ENCODE measurements around the gene ADAMTS20. TPM values are rescaled to one million over a fixed set of nuclear protein-coding genes. Genes with fewer than 3 reads are reported as not detected.
"Not testable (repeated sequence)": the region's sequence is repeated elsewhere in the genome, so short reads cannot be mapped to it uniquely, and the experiment has no call there.

ADAMTS20 gene
- total RNA-seq, 1 experiment from 2014 or later, result not detected

GRCh38 chr12:43378448-43378847, 173.6 kb downstream of the ADAMTS20 start:
- Mint-ChIP-seq H3K9me3 (ENCODE audit: unreplicated experiment) (peaks cover 18% of the 10 kb centered on the region), H3K36me3 (ENCODE audit: insufficient read depth, unreplicated experiment) (no peaks in the 10 kb centered on the region), H3K27me3 (ENCODE audit: insufficient read depth, unreplicated experiment) (no peaks in the 10 kb centered on the region), H3K27ac (ENCODE audit: low read depth, unreplicated experiment) (no peak overlapping the region), H3K4me3 (ENCODE audit: unreplicated experiment) (no peak overlapping the region), H3K4me1 (ENCODE audit: insufficient read depth, unreplicated experiment) (no peaks in the 10 kb centered on the region)
- intact Hi-C loops (cut with micrococcal nuclease), result no loop called here
- TF ChIP-seq CTCF (IDR thresholded peaks at IDR 0.05; ENCODE audit: unreplicated experiment), result no peak
- no peak for DNase-seq (ENCODE audit: unreplicated experiment)
- ChIA-PET POLR2A (no interaction called here), CTCF (no interaction called here)
- no TSS peak for BruUV-seq (replicated peaks)

GRCh38 chr12:43370263-43370662, 181.7 kb downstream of the ADAMTS20 start:
- intact Hi-C loops (cut with micrococcal nuclease), result no loop called here
- Mint-ChIP-seq H3K27me3 (ENCODE audit: insufficient read depth, unreplicated experiment) (no peaks in the 10 kb centered on the region), H3K4me1 (ENCODE audit: insufficient read depth, unreplicated experiment) (no peaks in the 10 kb centered on the region), H3K4me3 (ENCODE audit: unreplicated experiment) (no peak overlapping the region), H3K9me3 (ENCODE audit: unreplicated experiment) (no peaks in the 10 kb centered on the region), H3K27ac (ENCODE audit: low read depth, unreplicated experiment) (no peak overlapping the region), H3K36me3 (ENCODE audit: insufficient read depth, unreplicated experiment) (no peaks in the 10 kb centered on the region)
- no TSS peak for BruUV-seq (replicated peaks)
- ChIA-PET CTCF (interaction anchor here (0.6 to 1.1 kb wide), 2 partner anchors 31 to 33 kb away, joined by 3 read pairs; no protein-coding TSS in a partner anchor), POLR2A (interaction anchor here (0.6 to 0.7 kb wide), 2 partner anchors 90 to 225 kb away, joined by 3 read pairs; no protein-coding TSS in a partner anchor)
- no peak for TF ChIP-seq CTCF (IDR thresholded peaks at IDR 0.05; ENCODE audit: unreplicated experiment)
- DNase-seq (ENCODE audit: unreplicated experiment), result peak; percentile 81

GRCh38 chr12:43362910-43363694, 188.9 kb downstream of the ADAMTS20 start:
- BruUV-seq (replicated peaks), result no TSS peak
- POLR2A ChIA-PET, result interaction anchor here (0.6 kb wide), 1 partner anchor 18 kb away, joined by 3 read pairs; no protein-coding TSS in a partner anchor
- CTCF ChIA-PET, result interaction anchor here (0.5 to 1.2 kb wide), 4 partner anchors 14 to 1439 kb away, joined by 3 to 5 read pairs (median 4); no protein-coding TSS in a partner anchor
- Mint-ChIP-seq H3K4me3 (ENCODE audit: unreplicated experiment) (no peak overlapping the region), H3K36me3 (ENCODE audit: insufficient read depth, unreplicated experiment) (no peaks in the 10 kb centered on the region), H3K4me1 (ENCODE audit: insufficient read depth, unreplicated experiment) (no peaks in the 10 kb centered on the region), H3K27ac (ENCODE audit: low read depth, unreplicated experiment) (no peak overlapping the region), H3K27me3 (ENCODE audit: insufficient read depth, unreplicated experiment) (no peaks in the 10 kb centered on the region), H3K9me3 (ENCODE audit: unreplicated experiment) (no peaks in the 10 kb centered on the region)
- DNase-seq (ENCODE audit: unreplicated experiment), result peak; percentile 26
- intact Hi-C loops (cut with micrococcal nuclease), result no loop called here
- TF ChIP-seq CTCF (IDR thresholded peaks at IDR 0.05; ENCODE audit: unreplicated experiment), result no peak

- CTCF ChIA-PET, result interaction anchor here (0.6 kb wide), 1 partner anchor 1057 kb away, joined by 3 read pairs; no protein-coding TSS in a partner anchor
- no peak for TF ChIP-seq CTCF (IDR thresholded peaks at IDR 0.05; ENCODE audit: unreplicated experiment)
Observed at GRCh38 chr12:43361031-43361710, 190.8 kb downstream of the ADAMTS20 start.

GRCh38 chr12:43360001-43360400, 192.0 kb downstream of the ADAMTS20 start:
- H3K4me1 Mint-ChIP-seq (ENCODE audit: insufficient read depth, unreplicated experiment); H3K4me3 Mint-ChIP-seq (ENCODE audit: unreplicated experiment); H3K36me3 Mint-ChIP-seq (ENCODE audit: insufficient read depth, unreplicated experiment); BruUV-seq (replicated peaks); H3K27ac Mint-ChIP-seq (ENCODE audit: low read depth, unreplicated experiment); H3K9me3 Mint-ChIP-seq (ENCODE audit: unreplicated experiment); POLR2A ChIA-PET; intact Hi-C loops (cut with micrococcal nuclease); H3K27me3 Mint-ChIP-seq (ENCODE audit: insufficient read depth, unreplicated experiment); DNase-seq (ENCODE audit: unreplicated experiment); CTCF ChIA-PET: not testable (repeated sequence)

More at GRCh38 chr12:43361031-43361710, 190.8 kb downstream of the ADAMTS20 start:
- Mint-ChIP-seq H3K36me3 (ENCODE audit: insufficient read depth, unreplicated experiment) (no peaks in the 10 kb centered on the region), H3K9me3 (ENCODE audit: unreplicated experiment) (no peaks in the 10 kb centered on the region), H3K27ac (ENCODE audit: low read depth, unreplicated experiment) (no peak overlapping the region), H3K4me1 (ENCODE audit: insufficient read depth, unreplicated experiment) (no peaks in the 10 kb centered on the region), H3K4me3 (ENCODE audit: unreplicated experiment) (no peak overlapping the region), H3K27me3 (ENCODE audit: insufficient read depth, unreplicated experiment) (no peaks in the 10 kb centered on the region)
- no peak for DNase-seq (ENCODE audit: unreplicated experiment)
- intact Hi-C loops (cut with micrococcal nuclease), result no loop called here
- POLR2A ChIA-PET, result interaction anchor here (0.6 kb wide), 1 partner anchor 8 kb away, joined by 4 read pairs; no protein-coding TSS in a partner anchor
- no TSS peak for BruUV-seq (replicated peaks)

Measured in MCF 10A (cell line).